Measurements from ENCODE around the gene ASAP2. TPM values are rescaled to one million over a fixed set of nuclear protein-coding genes. Genes with fewer than 3 reads are reported as not detected.

ASAP2 gene
- total RNA-seq, 2 donors from 2014 or later: not detected

DNA sequence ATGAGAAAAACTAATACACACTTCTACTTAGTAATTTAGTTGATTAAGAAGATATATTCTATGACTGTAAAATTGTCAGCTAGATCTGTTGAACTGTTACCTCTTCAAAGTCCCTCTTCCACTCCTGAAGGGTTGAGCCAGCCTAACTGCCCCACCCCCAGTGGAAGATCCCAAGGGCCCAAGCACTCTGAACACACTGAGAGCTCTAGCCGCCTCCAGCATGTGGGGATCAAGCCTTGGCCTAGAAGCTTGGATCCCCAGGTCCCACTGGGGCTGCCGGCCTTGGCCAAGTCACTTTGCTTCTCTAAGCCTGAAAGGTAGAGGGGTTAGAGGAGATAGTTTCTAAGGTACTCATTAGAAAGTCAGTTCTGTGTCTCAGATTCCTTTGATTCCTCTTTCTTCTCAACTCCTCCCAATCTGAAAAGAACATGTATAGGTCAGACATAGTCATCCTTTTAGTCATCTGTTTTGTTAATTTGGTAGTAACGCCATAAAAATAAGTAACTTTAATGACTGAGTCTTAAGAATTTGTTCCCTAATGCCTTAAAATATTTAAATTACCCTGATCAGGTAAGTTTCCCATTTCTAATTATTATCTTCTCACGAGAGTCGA, 222.5 kb downstream of the ASAP2 start:
- ATAC-seq: no peak
- H3K4me3 Mint-ChIP-seq: no peak overlapping the region
- no peak overlapping the region for H3K27ac Mint-ChIP-seq
- no peak for DNase-seq (ENCODE audit: low spot score)
- H3K9me3 Mint-ChIP-seq: no peaks in the 10 kb centered on the region
- H3K27me3 Mint-ChIP-seq: no peaks in the 10 kb centered on the region
- H3K4me1 Mint-ChIP-seq (ENCODE audit: low read depth in 2 of 2): peaks cover 3 to 11% of the 10 kb centered on the region in 2 donors
- H3K36me3 Mint-ChIP-seq: peaks cover 28% of the 10 kb centered on the region

DNA sequence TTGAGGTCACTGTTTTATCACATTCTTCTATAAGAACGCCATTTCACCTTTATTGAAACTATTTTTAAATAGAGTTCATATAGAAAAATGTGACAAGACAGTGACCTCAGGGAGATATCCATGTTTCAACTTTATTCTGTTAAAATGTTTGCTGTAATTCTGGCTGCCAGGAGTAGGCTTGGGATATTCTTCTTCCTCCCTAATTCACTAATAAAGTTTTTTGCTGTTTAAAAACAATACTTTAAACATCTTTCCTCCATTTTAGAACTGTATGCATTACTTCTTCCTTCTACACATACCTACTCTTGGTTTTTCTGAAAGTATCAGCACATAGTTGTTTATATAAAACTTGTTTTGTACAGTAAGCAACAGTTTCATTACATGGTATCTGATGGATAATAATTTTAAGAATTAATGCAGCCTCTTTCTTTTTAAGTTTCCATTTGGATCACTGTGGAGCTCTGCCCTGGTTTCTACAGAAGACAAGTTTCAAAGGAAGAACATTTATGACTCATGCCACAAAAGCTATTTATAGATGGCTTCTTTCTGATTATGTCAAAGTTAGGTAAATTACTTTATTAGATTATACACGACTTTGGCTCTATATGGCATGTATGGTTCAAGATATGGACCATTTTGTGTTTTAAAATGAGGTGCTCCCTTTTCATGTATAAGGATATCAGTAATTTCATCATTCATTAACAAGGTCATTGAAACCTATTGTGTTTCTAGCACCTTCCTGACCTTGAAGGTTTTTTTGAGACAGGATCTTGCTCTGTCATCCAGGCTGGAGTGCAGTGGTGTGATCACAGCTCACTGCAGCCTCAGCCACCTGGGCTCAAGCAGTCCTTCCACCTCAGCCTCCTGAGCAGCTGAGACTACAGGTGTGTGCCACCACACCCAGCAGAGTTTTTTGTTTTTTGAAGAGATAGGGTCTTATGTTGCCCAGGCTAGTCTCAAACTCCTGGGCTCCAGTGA, 224.0 kb downstream of the ASAP2 start:
- no peak for DNase-seq (ENCODE audit: low spot score)
- peaks cover 3 to 11% of the 10 kb centered on the region in 2 donors for H3K4me1 Mint-ChIP-seq (ENCODE audit: low read depth in 2 of 2)
- no peak overlapping the region for H3K4me3 Mint-ChIP-seq
- peaks cover 28% of the 10 kb centered on the region for H3K36me3 Mint-ChIP-seq
- H3K27ac Mint-ChIP-seq: peak overlapping the region in 1 of 2 donors; percentile 24
- H3K27me3 Mint-ChIP-seq: no peaks in the 10 kb centered on the region
- ATAC-seq: no peak
- H3K9me3 Mint-ChIP-seq: no peaks in the 10 kb centered on the region

DNA sequence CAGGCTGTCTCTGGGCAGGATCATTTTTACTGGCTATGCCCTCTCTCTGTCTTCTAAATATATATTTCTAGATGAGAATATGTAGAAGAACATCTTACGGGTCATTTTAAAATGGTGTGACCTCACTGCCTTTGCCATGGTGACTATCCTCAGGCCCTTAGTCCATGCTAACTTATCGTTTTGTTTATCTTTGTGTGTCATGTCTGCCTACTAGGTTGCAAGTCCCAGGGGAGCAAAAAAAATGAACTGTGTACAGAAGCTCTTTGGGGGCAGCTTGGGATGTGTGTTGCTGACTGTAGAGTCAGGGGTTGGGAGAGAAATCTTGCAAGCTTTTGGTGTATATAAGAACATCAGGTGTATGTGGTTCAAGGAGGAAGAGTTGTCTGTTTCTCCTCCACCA, 227.9 kb downstream of the ASAP2 start:
- H3K4me1 Mint-ChIP-seq (ENCODE audit: low read depth in 2 of 2): peaks cover 0 to 7% of the 10 kb centered on the region in 2 donors
- ATAC-seq (no peak), DNase-seq (ENCODE audit: low spot score) (no peak)
- no peaks in the 10 kb centered on the region for H3K9me3 Mint-ChIP-seq
- H3K27ac Mint-ChIP-seq: no peak overlapping the region
- H3K4me3 Mint-ChIP-seq: no peak overlapping the region
- H3K36me3 Mint-ChIP-seq: peaks cover 32% of the 10 kb centered on the region
- no peaks in the 10 kb centered on the region for H3K27me3 Mint-ChIP-seq

DNA sequence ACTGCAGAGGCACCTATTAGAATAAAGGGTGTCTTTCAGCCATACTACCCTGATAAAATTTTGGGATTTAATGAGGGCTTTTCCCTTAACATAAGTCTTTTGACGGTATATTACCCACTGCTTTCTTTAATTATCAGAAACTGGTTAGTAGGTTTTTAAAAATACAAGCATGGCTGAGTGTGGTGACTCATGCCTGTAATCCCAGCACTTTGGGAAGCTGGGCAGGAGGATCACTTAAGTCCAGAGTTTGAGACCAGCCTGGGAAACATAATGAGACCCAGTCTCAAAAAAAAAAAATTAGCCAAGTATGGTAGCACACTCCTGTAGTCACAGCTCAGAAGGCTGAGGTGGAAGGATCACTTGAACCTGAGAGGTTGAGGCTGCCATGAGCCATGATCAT, 232.9 kb downstream of the ASAP2 start:
- H3K27me3 Mint-ChIP-seq: no peaks in the 10 kb centered on the region
- H3K9me3 Mint-ChIP-seq: no peaks in the 10 kb centered on the region
- DNase-seq (ENCODE audit: low spot score) (no peak), ATAC-seq (no peak)
- H3K4me3 Mint-ChIP-seq: no peak overlapping the region
- H3K27ac Mint-ChIP-seq: no peak overlapping the region
- peaks cover 26% of the 10 kb centered on the region for H3K36me3 Mint-ChIP-seq
- no peaks in the 10 kb centered on the region for H3K4me1 Mint-ChIP-seq (ENCODE audit: low read depth in 2 of 2)

DNA sequence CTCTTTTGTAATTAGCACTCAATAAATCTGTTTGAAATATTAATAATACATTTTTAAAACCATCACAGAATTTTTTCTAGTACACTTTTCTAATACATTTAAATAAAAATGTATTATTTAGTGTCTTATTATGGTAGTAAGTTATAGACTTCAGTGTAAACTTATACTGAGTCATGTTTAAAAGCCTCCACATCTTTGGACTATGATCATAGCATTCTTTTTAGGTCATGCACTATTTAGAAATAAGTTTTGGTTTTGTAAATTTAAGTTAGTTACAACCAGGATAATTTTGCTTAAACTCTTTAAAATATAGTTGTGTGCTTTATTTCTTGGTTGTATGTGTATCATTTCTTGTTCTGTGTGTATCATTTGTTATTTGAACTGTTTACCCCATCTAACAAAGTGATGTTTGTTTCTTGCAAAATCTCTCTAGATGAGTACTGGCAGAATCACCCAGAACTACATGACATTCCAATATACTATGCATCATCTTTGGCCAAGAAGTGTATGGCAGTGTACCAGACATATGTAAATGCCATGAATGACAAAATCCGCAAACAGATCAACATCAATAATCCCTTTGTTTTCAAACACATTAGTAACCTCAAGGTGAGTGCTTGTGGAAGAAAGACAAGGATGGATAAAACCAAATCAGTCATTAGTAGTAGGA, 233.6 kb downstream of the ASAP2 start:
- no peak overlapping the region for H3K4me3 Mint-ChIP-seq
- H3K9me3 Mint-ChIP-seq: no peaks in the 10 kb centered on the region
- H3K4me1 Mint-ChIP-seq (ENCODE audit: low read depth in 2 of 2): no peaks in the 10 kb centered on the region
- no peaks in the 10 kb centered on the region for H3K27me3 Mint-ChIP-seq
- no peak for ATAC-seq
- peaks cover 30% of the 10 kb centered on the region for H3K36me3 Mint-ChIP-seq
- H3K27ac Mint-ChIP-seq: no peak overlapping the region
- DNase-seq (ENCODE audit: low spot score): no peak

DNA sequence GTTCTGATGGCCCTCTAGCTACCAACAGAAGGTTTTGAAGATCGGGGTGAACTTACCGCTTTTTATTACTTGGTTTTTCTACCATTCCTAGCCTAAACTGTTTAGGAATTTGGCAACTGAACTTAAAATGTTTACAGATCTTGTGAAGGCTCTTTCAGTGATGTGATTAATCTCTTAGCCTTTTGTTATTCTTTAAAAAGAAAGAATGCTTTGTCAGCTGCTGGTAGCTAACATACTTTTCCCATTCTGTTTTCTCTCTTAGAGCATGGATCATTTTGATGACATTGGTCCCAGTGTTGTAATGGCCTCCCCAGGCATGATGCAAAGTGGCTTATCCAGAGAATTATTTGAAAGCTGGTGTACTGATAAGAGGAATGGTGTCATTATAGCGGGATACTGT, 234.9 kb downstream of the ASAP2 start:
- no peak overlapping the region for H3K4me3 Mint-ChIP-seq
- H3K27me3 Mint-ChIP-seq: no peaks in the 10 kb centered on the region
- no peak overlapping the region for H3K27ac Mint-ChIP-seq
- no peak for ATAC-seq
- no peaks in the 10 kb centered on the region for H3K9me3 Mint-ChIP-seq
- no peak for DNase-seq (ENCODE audit: low spot score)
- H3K4me1 Mint-ChIP-seq (ENCODE audit: low read depth in 2 of 2): no peaks in the 10 kb centered on the region
- H3K36me3 Mint-ChIP-seq: peaks cover 33% of the 10 kb centered on the region

DNA sequence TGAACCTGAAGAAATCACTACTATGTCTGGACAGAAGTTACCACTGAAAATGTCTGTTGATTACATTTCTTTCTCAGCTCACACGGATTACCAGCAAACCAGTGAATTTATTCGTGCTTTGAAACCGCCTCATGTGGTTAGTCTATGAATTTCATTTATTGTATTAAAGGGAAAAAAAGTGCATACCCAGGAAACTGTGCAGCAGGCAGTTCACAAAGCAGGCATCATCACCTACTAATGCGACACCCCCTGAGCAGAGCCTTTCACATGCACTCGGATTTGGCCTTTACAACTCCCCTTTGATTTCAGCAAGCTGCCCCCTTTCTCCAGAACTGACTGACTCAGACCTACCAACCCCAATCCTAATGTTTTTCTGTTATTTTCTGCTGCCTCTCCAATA, 236.9 kb downstream of the ASAP2 start:
- no peaks in the 10 kb centered on the region for H3K9me3 Mint-ChIP-seq
- no peaks in the 10 kb centered on the region for H3K27me3 Mint-ChIP-seq
- DNase-seq (ENCODE audit: low spot score) (no peak), ATAC-seq (no peak)
- H3K27ac Mint-ChIP-seq: no peak overlapping the region
- no peak overlapping the region for H3K4me3 Mint-ChIP-seq
- no peaks in the 10 kb centered on the region for H3K4me1 Mint-ChIP-seq (ENCODE audit: low read depth in 2 of 2)
- peaks cover 38% of the 10 kb centered on the region for H3K36me3 Mint-ChIP-seq

DNA sequence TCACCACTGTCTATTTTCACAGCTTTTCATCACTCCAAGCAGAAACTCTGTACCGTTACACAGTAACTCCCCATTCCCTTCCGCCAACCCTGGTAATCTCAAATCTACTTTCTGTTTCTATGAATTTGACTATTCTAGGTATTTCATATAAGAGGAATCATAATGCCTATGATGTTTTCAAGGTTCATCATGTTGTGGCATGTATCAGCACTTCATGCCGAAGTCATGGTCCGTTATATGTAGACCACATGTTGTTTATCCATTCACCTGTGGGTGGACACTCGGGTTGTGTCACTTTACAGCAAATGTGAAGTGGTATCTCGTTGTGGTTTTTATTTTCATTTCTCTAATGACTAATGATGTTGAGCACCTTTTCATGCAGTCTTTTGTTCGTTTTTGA, 238.5 kb downstream of the ASAP2 start:
- H3K27ac Mint-ChIP-seq: no peak overlapping the region
- no peak for DNase-seq (ENCODE audit: low spot score)
- H3K4me1 Mint-ChIP-seq (ENCODE audit: low read depth in 2 of 2): no peaks in the 10 kb centered on the region
- H3K9me3 Mint-ChIP-seq: no peaks in the 10 kb centered on the region
- no peak overlapping the region for H3K4me3 Mint-ChIP-seq
- peaks cover 40% of the 10 kb centered on the region for H3K36me3 Mint-ChIP-seq
- H3K27me3 Mint-ChIP-seq: no peaks in the 10 kb centered on the region
- ATAC-seq: no peak

DNA sequence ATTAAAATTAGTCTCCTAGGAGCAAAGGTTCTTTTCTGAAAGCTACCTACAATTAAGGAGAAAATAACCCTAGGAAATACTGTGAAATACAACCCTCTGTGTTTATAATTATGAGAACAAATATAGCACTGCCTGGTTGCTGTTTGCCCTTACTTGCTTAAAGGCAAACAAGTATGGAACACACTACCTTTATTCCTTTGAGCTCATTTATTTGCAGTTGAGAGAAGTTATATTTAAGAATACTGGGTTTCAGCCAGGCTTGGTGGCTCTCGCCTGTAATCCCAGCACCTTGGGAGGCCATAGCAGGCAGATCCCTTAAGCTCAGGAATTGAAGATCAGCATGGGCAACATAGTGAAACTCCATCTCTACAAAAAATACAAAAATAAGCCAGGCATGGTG, 244.6 kb downstream of the ASAP2 start:
- no peak overlapping the region for H3K4me3 Mint-ChIP-seq
- peaks cover 16% of the 10 kb centered on the region for H3K36me3 Mint-ChIP-seq
- no peak for DNase-seq (ENCODE audit: low spot score)
- H3K27ac Mint-ChIP-seq: no peak overlapping the region
- ATAC-seq: no peak
- H3K9me3 Mint-ChIP-seq: no peaks in the 10 kb centered on the region
- H3K27me3 Mint-ChIP-seq: no peaks in the 10 kb centered on the region
- no peaks in the 10 kb centered on the region for H3K4me1 Mint-ChIP-seq (ENCODE audit: low read depth in 2 of 2)

Other genes with a start within 250 kb of the ASAP2 start
- gene MBOAT2, start 203.1 kb upstream of the ASAP2 start, total RNA-seq: 1 to 10 TPM; 2.7 to 8.0 TPM
- 100 to 1,000 TPM; 132 to 167 TPM for gene ITGB1BP1, start 216.7 kb downstream of the ASAP2 start, total RNA-seq
- 10 to 100 TPM; 46.6 to 58.4 TPM for gene CPSF3, start 216.8 kb downstream of the ASAP2 start, total RNA-seq

All from natural killer cell treated with Interleukin-12 subunit alpha and Interleukin-12 subunit beta and Interleukin-15 and Interleukin-18, amount 100 ng/mL, for 72 hours (primary cell).